WTC11 (cell line): ENCODE results near the gene RRAD.

ENCODE experiments used
- CREB1 ChIP-seq: sonication (generic); formaldehyde crosslinking; IDR thresholded peaks from 2 replicates; pipeline ENCODE4 v1.8.0; 2023; ENCODE audit warnings: mild to moderate bottlenecking, missing genetic modification reagents
- ESRRA ChIP-seq: sonication (generic); formaldehyde crosslinking; IDR thresholded peaks from 2 replicates; pipeline ENCODE4 v1.8.1; 2022; ENCODE audit warnings: mild to moderate bottlenecking, missing genetic modification reagents, borderline replicate concordance
- GABPB1 ChIP-seq: sonication (generic); formaldehyde crosslinking; IDR thresholded peaks from 2 replicates; pipeline ENCODE4 v1.8.1; 2023; ENCODE audit warnings: mild to moderate bottlenecking, missing genetic modification reagents
- JUN ChIP-seq: sonication (generic); formaldehyde crosslinking; IDR thresholded peaks from 2 replicates; pipeline ENCODE4 v1.8.0; 2023; ENCODE audit warnings: mild to moderate bottlenecking, missing genetic modification reagents
- NR2C2 ChIP-seq: sonication (generic); formaldehyde crosslinking; IDR thresholded peaks from 2 replicates; pipeline ENCODE4 v1.8.0; 2022; ENCODE audit warnings: mild to moderate bottlenecking, missing genetic modification reagents
- NR3C1 ChIP-seq: sonication (generic); formaldehyde crosslinking; conservative IDR thresholded peaks from 2 replicates; pipeline ENCODE4 v1.8.1; 2023; ENCODE audit warnings: low read depth, mild to moderate bottlenecking, missing genetic modification reagents
- SP1 ChIP-seq: sonication (generic); formaldehyde crosslinking; conservative IDR thresholded peaks from 2 replicates; pipeline ENCODE4 v1.8.1; 2022; ENCODE audit warnings: missing genetic modification reagents
- TEAD4 ChIP-seq: sonication (generic); formaldehyde crosslinking; IDR thresholded peaks from 2 replicates; pipeline ENCODE4 v1.8.0; 2022; ENCODE audit warnings: mild to moderate bottlenecking, missing genetic modification reagents
- TF ChIP-seq, protein P1 (sequence below): fragments of 200-600 bp; IDR thresholded peaks from 2 replicates; pipeline ENCODE4 v1.8.0; 2022; ENCODE audit warnings: antibody characterized with exemption
- TF ChIP-seq, protein P2 (sequence below): sonication (generic); formaldehyde crosslinking; IDR thresholded peaks from 2 replicates; pipeline ENCODE4 v1.8.1; 2023; ENCODE audit warnings: mild to moderate bottlenecking, moderate library complexity, missing genetic modification reagents
- TF ChIP-seq, protein P3 (sequence below): sonication (generic); formaldehyde crosslinking; IDR thresholded peaks from 2 replicates; pipeline ENCODE4 v1.8.1; 2022; ENCODE audit warnings: low read depth, missing genetic modification reagents, borderline replicate concordance
- TF ChIP-seq, protein P4 (sequence below): sonication (generic); formaldehyde crosslinking; IDR thresholded peaks from 2 replicates; pipeline ENCODE4 v1.8.0; 2022; ENCODE audit warnings: mild to moderate bottlenecking, missing genetic modification reagents
- TF ChIP-seq, protein P5 (sequence below): sonication (generic); formaldehyde crosslinking; IDR thresholded peaks from 2 replicates; pipeline ENCODE4 v1.8.1; 2023; ENCODE audit warnings: mild to moderate bottlenecking, missing genetic modification reagents, borderline replicate concordance

GRCh38 chr16:66948837-66949225, 23.5 kb upstream of the RRAD start:
- TF ChIP-seq, protein P1, sequence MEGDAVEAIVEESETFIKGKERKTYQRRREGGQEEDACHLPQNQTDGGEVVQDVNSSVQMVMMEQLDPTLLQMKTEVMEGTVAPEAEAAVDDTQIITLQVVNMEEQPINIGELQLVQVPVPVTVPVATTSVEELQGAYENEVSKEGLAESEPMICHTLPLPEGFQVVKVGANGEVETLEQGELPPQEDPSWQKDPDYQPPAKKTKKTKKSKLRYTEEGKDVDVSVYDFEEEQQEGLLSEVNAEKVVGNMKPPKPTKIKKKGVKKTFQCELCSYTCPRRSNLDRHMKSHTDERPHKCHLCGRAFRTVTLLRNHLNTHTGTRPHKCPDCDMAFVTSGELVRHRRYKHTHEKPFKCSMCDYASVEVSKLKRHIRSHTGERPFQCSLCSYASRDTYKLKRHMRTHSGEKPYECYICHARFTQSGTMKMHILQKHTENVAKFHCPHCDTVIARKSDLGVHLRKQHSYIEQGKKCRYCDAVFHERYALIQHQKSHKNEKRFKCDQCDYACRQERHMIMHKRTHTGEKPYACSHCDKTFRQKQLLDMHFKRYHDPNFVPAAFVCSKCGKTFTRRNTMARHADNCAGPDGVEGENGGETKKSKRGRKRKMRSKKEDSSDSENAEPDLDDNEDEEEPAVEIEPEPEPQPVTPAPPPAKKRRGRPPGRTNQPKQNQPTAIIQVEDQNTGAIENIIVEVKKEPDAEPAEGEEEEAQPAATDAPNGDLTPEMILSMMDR: no peak
- TF ChIP-seq SP1 (CRISPR knock-in tag) (no peak), GABPB1 (CRISPR knock-in tag) (no peak), ESRRA (CRISPR knock-in tag) (no peak), JUN (no peak), TEAD4 (CRISPR knock-in tag) (no peak), CREB1 (no peak), NR3C1 (CRISPR knock-in tag) (no peak), NR2C2 (CRISPR knock-in tag) (no peak)
- TF ChIP-seq, protein P2, sequence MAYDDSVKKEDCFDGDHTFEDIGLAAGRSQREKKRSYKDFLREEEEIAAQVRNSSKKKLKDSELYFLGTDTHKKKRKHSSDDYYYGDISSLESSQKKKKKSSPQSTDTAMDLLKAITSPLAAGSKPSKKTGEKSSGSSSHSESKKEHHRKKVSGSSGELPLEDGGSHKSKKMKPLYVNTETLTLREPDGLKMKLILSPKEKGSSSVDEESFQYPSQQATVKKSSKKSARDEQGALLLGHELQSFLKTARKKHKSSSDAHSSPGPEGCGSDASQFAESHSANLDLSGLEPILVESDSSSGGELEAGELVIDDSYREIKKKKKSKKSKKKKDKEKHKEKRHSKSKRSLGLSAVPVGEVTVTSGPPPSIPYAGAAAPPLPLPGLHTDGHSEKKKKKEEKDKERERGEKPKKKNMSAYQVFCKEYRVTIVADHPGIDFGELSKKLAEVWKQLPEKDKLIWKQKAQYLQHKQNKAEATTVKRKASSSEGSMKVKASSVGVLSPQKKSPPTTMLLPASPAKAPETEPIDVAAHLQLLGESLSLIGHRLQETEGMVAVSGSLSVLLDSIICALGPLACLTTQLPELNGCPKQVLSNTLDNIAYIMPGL: no peak
- TF ChIP-seq, protein P3, sequence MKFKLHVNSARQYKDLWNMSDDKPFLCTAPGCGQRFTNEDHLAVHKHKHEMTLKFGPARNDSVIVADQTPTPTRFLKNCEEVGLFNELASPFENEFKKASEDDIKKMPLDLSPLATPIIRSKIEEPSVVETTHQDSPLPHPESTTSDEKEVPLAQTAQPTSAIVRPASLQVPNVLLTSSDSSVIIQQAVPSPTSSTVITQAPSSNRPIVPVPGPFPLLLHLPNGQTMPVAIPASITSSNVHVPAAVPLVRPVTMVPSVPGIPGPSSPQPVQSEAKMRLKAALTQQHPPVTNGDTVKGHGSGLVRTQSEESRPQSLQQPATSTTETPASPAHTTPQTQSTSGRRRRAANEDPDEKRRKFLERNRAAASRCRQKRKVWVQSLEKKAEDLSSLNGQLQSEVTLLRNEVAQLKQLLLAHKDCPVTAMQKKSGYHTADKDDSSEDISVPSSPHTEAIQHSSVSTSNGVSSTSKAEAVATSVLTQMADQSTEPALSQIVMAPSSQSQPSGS (CRISPR knock-in tag): no peak
- TF ChIP-seq, protein P4, sequence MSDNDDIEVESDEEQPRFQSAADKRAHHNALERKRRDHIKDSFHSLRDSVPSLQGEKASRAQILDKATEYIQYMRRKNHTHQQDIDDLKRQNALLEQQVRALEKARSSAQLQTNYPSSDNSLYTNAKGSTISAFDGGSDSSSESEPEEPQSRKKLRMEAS (CRISPR knock-in tag): no peak
- TF ChIP-seq, protein P5, sequence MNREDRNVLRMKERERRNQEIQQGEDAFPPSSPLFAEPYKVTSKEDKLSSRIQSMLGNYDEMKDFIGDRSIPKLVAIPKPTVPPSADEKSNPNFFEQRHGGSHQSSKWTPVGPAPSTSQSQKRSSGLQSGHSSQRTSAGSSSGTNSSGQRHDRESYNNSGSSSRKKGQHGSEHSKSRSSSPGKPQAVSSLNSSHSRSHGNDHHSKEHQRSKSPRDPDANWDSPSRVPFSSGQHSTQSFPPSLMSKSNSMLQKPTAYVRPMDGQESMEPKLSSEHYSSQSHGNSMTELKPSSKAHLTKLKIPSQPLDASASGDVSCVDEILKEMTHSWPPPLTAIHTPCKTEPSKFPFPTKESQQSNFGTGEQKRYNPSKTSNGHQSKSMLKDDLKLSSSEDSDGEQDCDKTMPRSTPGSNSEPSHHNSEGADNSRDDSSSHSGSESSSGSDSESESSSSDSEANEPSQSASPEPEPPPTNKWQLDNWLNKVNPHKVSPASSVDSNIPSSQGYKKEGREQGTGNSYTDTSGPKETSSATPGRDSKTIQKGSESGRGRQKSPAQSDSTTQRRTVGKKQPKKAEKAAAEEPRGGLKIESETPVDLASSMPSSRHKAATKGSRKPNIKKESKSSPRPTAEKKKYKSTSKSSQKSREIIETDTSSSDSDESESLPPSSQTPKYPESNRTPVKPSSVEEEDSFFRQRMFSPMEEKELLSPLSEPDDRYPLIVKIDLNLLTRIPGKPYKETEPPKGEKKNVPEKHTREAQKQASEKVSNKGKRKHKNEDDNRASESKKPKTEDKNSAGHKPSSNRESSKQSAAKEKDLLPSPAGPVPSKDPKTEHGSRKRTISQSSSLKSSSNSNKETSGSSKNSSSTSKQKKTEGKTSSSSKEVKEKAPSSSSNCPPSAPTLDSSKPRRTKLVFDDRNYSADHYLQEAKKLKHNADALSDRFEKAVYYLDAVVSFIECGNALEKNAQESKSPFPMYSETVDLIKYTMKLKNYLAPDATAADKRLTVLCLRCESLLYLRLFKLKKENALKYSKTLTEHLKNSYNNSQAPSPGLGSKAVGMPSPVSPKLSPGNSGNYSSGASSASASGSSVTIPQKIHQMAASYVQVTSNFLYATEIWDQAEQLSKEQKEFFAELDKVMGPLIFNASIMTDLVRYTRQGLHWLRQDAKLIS (CRISPR knock-in tag): no peak
